Natural killer cell treated with Interleukin-12 subunit alpha and Interleukin-12 subunit beta and Interleukin-15 and Interleukin-18, amount 100 ng/mL, for 72 hours (primary cell): ENCODE results near the gene AK8. TPM values are rescaled to one million over a fixed set of nuclear protein-coding genes. Genes with fewer than 3 reads are reported as not detected.
A peak's percentile ranks its signal among the peaks of the same experiment; 100 is the strongest.

Experiments used
- ATAC-seq, 2 donors: fragments of 150-1000 bp; cut with Tn5 transposase in 1 of 2; sonication (Bioruptor Pico), chemical (Tn5 transposase) in 1 of 2; 2 replicates each; pipeline ENCODE4 v1.10.0; 2021
- DNase-seq: peaks from one replicate; pipeline ENCODE4 v3.0.0; 2022; ENCODE audit warnings: low spot score
- H3K27ac Mint-ChIP-seq, 2 donors: 1 replicate in 1 of 2; 2 replicates in 1 of 2; pipeline ENCODE4 v1.8.0; 2022; ENCODE audit warnings: mixed read lengths in 2 of 2, mild to moderate bottlenecking in 1 of 2, moderate library complexity in 1 of 2
- H3K27me3 Mint-ChIP-seq, 2 donors: 1 replicate in 1 of 2; 2 replicates in 1 of 2; pipeline ENCODE4 v1.8.0; 2022; ENCODE audit warnings: mixed read lengths in 2 of 2
- H3K36me3 Mint-ChIP-seq: one replicate; pipeline ENCODE4 v1.8.0; 2022; ENCODE audit warnings: mixed read lengths
- H3K4me1 Mint-ChIP-seq, 2 donors: 1 replicate in 1 of 2; 2 replicates in 1 of 2; pipeline ENCODE4 v1.8.0; 2022; ENCODE audit warnings: low read depth in 2 of 2, mixed read lengths in 2 of 2, mild to moderate bottlenecking in 1 of 2
- H3K4me3 Mint-ChIP-seq: one replicate; pipeline ENCODE4 v1.8.0; 2022; ENCODE audit warnings: mixed read lengths
- H3K9me3 Mint-ChIP-seq: 2 replicates; pipeline ENCODE4 v1.8.0; 2022; ENCODE audit warnings: mixed read lengths
- total RNA-seq, 2 donors: library from RNA; stranded (reverse); gene quantifications; one replicate each; pipeline ENCODE4 v1.2.3, GENCODE V29; 2022

The AK8 gene
- total RNA-seq, 2 donors from 2014 or later = not detected

DNA sequence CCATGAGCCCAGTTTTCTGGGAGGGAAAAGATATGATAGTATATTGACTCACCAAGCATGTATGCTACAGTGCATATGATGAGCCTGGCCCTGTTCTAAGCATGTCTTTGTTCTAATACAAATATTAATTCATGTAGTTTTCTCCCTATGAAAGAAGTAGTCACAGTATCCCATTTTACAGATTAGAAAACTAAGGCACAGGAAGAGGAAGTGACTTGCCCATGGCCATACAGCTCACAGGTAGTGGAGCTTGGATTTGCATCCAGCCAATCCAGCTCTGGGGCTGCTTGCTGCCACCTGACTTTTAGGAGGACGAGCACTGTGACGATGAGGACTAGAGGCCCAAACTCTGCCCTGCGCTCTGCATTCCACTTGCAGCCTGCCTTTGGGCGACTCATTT, 76.4 kb downstream of the AK8 start:
- Mint-ChIP-seq H3K9me3 (no peaks in the 10 kb centered on the region), H3K27me3 (peaks cover 9 to 11% of the 10 kb centered on the region in 2 donors), H3K27ac (no peak overlapping the region), H3K4me3 (no peak overlapping the region), H3K36me3 (no peaks in the 10 kb centered on the region), H3K4me1 (peaks cover 16 to 29% of the 10 kb centered on the region in 2 donors)
- DNase-seq (no peak), ATAC-seq (no peak)

DNA sequence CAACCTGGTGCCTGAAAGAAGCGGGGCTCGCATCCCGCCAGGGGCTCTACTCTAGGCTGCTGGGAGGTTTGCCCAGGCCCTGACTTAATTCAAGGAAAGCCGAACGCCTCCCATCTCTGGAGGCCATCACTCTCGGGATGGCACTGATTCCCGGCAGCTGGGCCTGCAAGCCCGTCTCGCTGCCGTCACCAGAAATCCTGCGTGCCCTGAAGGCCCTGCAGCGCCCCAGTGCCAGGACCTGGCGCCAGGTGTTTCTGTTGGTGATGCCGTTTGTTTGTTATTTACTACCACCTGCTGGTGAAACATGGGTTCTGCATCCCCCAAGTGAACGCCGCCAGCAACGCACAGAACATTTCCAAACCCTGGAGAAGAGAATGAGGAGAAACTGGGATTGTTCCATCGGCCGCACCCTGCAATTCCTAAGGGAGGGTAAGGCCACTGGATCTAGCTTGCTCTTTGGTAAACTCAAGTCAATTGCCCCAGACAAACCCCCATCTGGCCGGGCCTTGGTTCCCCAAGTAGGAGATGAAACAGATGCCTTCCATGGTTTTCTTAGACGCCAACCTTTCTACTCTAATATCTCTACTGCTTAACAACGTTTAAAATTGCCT, 77.9 kb downstream of the AK8 start:
- ATAC-seq = peak; percentile 45 to 79
- H3K27ac Mint-ChIP-seq = no peak overlapping the region
- peak; percentile 81 for DNase-seq
- no peak overlapping the region for H3K4me3 Mint-ChIP-seq
- H3K9me3 Mint-ChIP-seq = no peaks in the 10 kb centered on the region
- peaks cover 16 to 24% of the 10 kb centered on the region in 2 donors for H3K4me1 Mint-ChIP-seq
- H3K27me3 Mint-ChIP-seq = peaks cover 9 to 11% of the 10 kb centered on the region in 2 donors
- H3K36me3 Mint-ChIP-seq = no peaks in the 10 kb centered on the region

DNA sequence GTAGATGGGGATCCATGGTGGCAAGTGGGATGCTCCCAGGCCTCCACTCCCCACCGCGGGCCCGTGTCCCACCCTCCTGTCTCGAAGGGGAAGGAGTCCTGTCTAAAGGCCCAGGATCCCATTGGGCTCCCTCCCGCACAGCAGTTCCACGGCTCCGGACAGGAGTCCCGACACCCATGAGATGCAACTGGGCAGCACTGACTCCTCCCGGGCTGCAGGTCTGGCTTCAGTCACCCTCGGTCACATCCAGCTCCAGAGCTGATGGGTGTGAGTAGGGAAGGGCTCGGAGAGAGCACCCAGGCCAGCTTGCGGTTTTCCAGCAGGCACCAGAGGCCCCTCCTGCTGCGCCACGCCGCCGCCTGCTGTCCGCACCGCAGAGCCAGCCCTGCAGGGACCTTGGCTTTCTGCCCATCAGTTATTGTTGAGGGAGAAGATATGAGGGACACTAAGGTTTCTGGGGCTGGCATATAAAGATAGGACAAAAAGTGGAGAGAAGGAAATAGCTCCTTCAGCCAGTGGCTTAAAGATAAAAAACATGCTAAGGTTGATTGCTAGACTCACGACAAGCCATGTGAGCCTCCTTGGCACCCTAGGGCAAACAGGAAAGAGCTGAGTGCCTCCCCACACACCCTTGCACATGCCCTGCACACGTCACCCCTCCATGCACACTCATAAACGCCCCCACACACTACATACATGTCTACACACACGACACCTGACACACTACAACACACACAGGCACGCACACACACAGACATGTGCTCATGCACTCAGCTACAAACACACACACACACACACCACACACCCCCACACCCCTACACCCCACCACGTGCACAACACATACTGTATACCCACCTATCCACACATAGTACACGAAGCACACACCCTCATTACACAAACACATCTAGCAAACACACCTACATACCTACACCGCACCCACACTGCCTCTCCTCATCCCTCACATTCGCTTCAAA, 79.0 kb downstream of the AK8 start:
- peak in 1 of 2 donors; percentile 50 for ATAC-seq
- H3K4me3 Mint-ChIP-seq = no peak overlapping the region
- peaks cover 13 to 19% of the 10 kb centered on the region in 2 donors for H3K27me3 Mint-ChIP-seq

DNA sequence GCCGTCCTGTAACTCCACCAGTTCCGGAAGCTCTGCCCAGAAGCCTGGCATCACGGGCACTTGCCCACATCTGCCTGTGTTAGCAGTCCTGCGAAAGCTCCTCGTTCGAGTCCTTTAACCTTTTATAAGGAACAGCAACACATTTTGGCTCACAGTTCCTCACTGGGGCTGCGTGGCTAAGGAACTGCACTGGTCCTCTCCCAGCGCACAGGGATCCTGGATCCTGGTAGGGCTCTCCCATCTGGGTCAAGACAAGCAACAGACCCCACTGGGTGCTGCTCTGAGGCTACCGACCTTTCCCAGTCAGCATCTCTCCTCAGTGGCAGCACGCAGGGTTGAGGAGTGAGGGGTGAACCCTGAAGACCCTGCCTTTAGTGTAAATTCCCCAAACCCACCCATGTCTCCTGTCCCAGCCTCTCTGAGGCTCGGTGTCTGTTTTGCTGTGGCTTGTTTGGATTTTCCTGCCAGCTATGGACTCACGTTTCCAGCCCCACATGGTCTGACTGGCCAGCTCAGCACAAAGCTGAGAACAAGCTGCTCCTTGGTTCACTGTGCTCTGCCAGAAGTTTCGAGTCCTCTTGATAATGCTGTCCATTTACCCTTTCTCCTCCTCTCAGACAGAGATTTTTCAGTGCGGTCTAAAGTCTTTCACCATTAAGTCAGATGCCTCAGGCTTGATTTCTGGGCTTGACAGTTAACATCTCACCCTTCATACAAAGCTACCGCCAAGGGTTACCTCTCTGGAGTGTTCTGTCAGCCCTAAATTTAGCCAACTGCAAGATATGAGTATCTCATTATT, 80.0 kb downstream of the AK8 start:
- Mint-ChIP-seq H3K36me3 (no peaks in the 10 kb centered on the region), H3K9me3 (no peaks in the 10 kb centered on the region), H3K27ac (no peak overlapping the region), H3K4me1 (peaks cover 7 to 13% of the 10 kb centered on the region in 2 donors), H3K27me3 (peaks cover 18 to 29% of the 10 kb centered on the region in 2 donors), H3K4me3 (no peak overlapping the region)
- ATAC-seq (no peak), DNase-seq (no peak)

More for the DNA sequence above, 79.0 kb downstream of the AK8 start:
- Mint-ChIP-seq H3K4me1 (peaks cover 7 to 14% of the 10 kb centered on the region in 2 donors), H3K9me3 (no peaks in the 10 kb centered on the region), H3K36me3 (no peaks in the 10 kb centered on the region), H3K27ac (no peak overlapping the region)
- no peak for DNase-seq

DNA sequence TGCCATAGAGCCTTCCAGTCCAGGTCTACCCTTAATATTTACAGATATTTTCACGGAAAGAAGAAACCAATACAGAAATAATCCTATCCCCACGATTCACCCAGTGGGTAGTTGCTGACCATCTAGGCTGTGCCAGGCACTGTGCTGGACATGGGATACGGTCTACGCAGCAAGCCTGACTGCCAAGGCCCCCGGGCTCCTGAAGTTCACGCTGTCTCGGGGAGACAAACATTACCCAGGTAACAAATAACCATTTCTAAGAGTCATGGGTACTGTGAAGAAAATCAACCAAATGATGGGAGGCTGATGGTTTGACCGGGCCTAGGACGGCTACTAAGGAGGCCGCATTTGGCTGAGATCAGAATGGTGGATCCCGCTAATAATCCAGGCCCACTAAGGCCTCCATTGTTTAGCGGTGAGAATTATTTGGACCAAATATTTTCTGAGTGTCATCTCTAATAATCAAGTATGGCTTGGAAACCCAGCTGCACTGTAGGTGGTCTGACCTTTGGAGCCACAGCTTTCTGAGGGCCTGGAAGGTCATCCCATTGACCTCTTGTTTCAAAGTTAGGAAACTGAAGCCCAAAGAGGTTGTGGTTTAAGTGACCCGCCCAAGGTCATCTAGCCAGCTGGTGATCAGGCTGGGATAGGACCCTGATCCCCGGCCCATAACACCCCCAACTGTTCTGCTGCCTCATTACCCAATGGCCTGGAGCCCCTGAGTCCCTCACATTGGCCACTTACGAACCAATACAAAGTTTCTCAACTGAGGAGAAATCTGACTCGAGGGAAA, 82.4 kb downstream of the AK8 start:
- no peak overlapping the region for H3K4me3 Mint-ChIP-seq
- H3K4me1 Mint-ChIP-seq = peaks cover 7% of the 10 kb centered on the region in 2 donors
- no peak overlapping the region for H3K27ac Mint-ChIP-seq
- DNase-seq (no peak), ATAC-seq (no peak)
- peaks cover 18 to 29% of the 10 kb centered on the region in 2 donors for H3K27me3 Mint-ChIP-seq
- H3K36me3 Mint-ChIP-seq = no peaks in the 10 kb centered on the region
- H3K9me3 Mint-ChIP-seq = no peaks in the 10 kb centered on the region

DNA sequence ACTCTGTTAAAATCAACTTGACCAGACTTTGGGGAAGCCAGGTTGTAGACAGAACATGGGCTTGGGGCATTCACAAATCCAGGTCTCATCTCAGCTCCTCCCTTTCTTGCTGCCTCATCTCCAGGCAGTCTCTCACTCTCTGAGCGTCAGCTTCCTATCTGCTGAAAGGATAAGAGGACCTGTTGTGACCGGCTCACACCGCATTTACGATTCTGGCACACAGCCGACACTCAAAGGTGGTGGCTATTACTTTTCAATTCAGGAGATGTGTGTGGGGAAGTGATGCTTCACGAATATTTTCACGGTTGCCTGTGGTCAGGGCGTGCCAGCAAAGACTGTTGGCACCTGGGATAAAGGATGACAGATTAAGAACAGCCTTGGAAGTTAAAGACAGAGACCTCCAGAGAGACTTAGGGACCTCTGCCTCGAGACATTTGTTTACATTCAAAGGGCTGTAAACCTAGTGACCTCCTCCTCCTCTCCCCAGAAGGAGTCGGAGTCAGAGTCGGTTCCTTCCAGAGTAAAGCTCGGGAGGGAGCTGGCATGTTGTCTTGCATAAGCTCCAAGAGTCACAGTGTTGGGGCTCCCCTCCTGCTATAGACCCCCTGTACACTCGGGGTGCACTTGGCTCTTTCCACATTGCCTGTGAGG, 83.2 kb downstream of the AK8 start:
- no peak overlapping the region for H3K4me3 Mint-ChIP-seq
- no peak overlapping the region for H3K27ac Mint-ChIP-seq
- H3K27me3 Mint-ChIP-seq = peaks cover 18 to 29% of the 10 kb centered on the region in 2 donors
- H3K4me1 Mint-ChIP-seq = peaks cover 3 to 7% of the 10 kb centered on the region in 2 donors
- no peak for ATAC-seq
- no peaks in the 10 kb centered on the region for H3K9me3 Mint-ChIP-seq
- H3K36me3 Mint-ChIP-seq = no peaks in the 10 kb centered on the region
- no peak for DNase-seq

DNA sequence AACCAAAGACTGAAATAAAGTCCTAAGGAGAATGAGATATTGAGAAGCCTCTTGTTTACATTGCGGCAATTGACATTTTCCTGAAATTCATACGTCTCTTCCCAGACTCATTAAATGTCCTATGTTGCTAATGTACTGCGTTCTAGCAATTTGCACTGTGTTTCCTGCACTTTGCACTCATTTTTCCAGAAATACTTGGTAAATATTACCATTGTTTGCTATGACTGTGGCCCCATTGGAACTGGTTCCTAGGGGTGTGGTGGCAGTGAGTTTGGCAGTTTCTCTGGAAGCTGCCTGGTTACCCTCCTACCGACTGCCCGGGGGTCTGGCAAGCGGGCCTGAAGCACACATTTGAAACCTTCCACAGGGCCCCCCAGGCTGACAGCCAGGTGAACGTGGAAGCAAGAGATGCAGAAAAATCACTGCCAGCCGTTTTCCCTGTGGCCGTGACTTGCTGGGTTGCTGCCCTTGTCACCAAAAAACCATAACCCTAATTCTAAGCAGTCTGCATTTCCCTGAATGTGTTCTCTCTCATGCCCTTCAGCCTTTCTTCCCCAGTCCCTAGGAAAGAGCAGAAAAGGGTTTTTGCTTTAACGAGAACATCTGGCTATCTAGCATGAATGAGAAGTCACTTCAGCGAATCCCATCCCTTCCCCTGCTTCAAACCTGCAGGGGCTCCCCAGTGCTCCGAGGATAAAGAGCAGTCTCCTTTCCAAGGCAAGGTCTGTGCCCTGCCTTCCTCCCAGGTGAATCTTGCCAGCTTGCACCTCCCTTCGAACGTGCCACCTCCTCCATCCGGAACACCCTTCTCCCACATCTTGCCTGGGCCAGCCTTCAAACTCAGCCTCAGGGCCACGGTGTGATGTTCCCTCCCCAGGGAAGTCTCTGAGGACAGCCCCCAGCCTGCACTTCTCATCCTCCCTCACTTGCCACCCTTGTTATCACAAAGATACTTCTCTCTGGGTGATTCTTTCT, 84.2 kb downstream of the AK8 start:
- Mint-ChIP-seq H3K4me1 (peaks cover 0 to 3% of the 10 kb centered on the region in 2 donors), H3K27ac (no peak overlapping the region), H3K9me3 (no peaks in the 10 kb centered on the region), H3K27me3 (peaks cover 13 to 19% of the 10 kb centered on the region in 2 donors), H3K36me3 (no peaks in the 10 kb centered on the region), H3K4me3 (no peak overlapping the region)
- no peak for ATAC-seq
- no peak for DNase-seq

DNA sequence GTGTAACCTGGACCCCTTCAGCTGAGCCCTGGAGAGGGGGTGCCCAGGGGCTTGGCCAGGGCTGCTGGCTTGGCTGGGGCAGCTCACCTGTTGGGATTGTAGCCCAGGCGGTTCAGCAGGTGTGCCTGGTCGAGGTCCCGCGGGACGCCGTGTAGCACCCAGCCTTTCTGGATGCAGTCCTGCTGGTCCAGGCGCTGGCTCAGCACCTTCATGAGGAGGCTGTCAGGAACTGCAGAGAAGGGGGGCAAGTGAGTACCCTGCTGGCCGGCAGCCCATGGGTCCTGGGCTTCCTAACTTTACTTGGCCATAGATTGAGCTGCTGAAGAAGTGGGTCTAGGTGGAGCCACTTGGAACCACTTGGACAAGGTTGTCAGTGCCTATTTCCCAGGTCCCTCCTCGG, 85.5 kb downstream of the AK8 start:
- Mint-ChIP-seq H3K4me3 (no peak overlapping the region), H3K4me1 (peaks cover 5 to 10% of the 10 kb centered on the region in 2 donors), H3K27me3 (peaks cover 13 to 28% of the 10 kb centered on the region in 2 donors), H3K36me3 (no peaks in the 10 kb centered on the region), H3K9me3 (no peaks in the 10 kb centered on the region), H3K27ac (no peak overlapping the region)
- ATAC-seq (peak in 1 of 2 donors; percentile 15), DNase-seq (no peak)

DNA sequence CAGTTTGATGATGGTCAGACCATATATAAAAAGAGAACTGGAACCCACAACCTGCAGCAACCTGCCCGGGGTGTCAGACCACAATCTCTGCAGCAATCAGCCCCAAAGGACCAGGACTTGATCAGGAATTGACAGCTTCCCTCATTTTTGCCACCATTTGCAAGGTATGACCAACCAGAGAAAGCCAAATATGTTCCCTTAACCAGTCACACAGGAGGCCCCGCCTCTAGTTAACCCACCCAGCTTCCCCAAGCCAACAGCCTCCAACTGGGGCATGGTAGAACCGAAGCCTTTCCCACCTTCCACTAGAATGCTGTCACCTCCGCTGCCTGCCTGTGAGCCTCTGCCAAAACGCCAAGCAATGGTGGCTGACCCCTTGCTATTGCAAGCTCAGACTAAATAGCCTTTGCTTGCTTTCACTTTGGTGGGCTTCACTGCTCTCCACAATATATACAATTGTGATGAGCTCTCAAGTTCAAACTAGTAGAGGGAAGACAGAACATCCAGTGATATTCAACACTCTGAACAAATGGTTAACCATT, 86.3 kb downstream of the AK8 start:
- Mint-ChIP-seq H3K4me3 (no peak overlapping the region), H3K4me1 (peaks cover 6 to 11% of the 10 kb centered on the region in 2 donors), H3K36me3 (no peaks in the 10 kb centered on the region), H3K27me3 (peaks cover 17 to 35% of the 10 kb centered on the region in 2 donors), H3K9me3 (no peaks in the 10 kb centered on the region), H3K27ac (no peak overlapping the region)
- no peak for ATAC-seq
- DNase-seq = no peak

DNA sequence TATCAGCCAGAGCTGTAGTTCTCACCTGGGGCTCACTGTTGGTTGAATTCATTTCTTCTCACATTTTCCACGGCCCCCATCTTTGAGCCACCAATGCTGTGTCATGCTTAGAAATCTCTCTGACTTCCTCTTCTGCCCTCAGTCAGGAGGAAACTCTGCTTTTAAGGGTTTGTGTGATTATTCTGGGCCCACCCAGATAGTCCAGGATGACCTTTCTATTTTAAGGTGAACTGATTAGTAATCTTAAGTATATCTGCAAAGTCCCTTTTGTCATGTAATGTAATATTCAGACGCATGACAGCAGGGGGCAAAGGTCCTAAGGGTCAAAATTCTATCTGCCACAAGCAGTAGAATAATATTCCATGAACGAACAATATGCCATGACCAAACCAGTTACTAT, 88.4 kb downstream of the AK8 start:
- no peaks in the 10 kb centered on the region for H3K9me3 Mint-ChIP-seq
- peaks cover 23 to 38% of the 10 kb centered on the region in 2 donors for H3K27me3 Mint-ChIP-seq
- ATAC-seq (no peak), DNase-seq (no peak)
- no peak overlapping the region for H3K27ac Mint-ChIP-seq
- no peaks in the 10 kb centered on the region for H3K36me3 Mint-ChIP-seq
- H3K4me3 Mint-ChIP-seq = no peak overlapping the region
- peaks cover 6 to 11% of the 10 kb centered on the region in 2 donors for H3K4me1 Mint-ChIP-seq

DNA sequence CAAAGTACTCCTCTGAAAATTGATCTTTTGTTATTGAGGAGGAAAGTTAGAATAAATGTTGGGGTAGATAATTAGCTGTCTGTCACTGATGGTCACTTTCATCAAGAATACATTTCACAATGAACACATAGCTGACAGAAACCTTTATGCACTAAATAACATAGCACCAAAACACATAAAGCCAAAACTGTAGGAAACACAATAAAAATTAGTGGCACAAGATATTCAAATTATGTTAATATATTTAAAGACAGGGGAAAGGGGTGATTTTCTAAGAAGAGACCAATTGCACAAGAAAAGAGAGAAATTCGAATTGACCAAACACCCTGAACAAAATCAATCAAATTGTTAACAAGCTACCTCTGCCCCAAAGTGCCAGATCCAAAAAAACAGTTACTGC, 89.7 kb downstream of the AK8 start:
- Mint-ChIP-seq H3K4me1 (peaks cover 6 to 11% of the 10 kb centered on the region in 2 donors), H3K27me3 (peaks cover 23 to 38% of the 10 kb centered on the region in 2 donors), H3K36me3 (no peaks in the 10 kb centered on the region), H3K9me3 (no peaks in the 10 kb centered on the region), H3K4me3 (no peak overlapping the region), H3K27ac (no peak overlapping the region)
- ATAC-seq (no peak), DNase-seq (no peak)
